NT2/D1 (cell line): ENCODE results near the gene CARMIL1.

Source experiments
- DNase-seq: peaks from one replicate; pipeline ENCODE4 v3.0.0-alpha.2; 2011; ENCODE audit warnings: low read depth, low spot score
- H3K27me3 ChIP-seq: 2 replicates; pipeline ENCODE4 v1.6.0; 2011; ENCODE audit warnings: mild to moderate bottlenecking; ENCODE audit not compliant: insufficient read length, insufficient read depth
- H3K36me3 ChIP-seq: 2 replicates; pipeline ENCODE4 v1.6.1; 2011; ENCODE audit warnings: mild to moderate bottlenecking, low read length, mixed read lengths; ENCODE audit not compliant: insufficient read depth, insufficient read length
- H3K4me1 ChIP-seq: 2 replicates; pipeline ENCODE4 v1.5.1; 2011; ENCODE audit not compliant: insufficient read depth, insufficient read length
- H3K4me3 ChIP-seq: 2 replicates; pipeline ENCODE4 v1.5.1; 2011; ENCODE audit warnings: low read depth; ENCODE audit not compliant: insufficient read length
- H3K9ac ChIP-seq: 2 replicates; pipeline ENCODE4 v1.6.0; 2011; ENCODE audit warnings: low read depth; ENCODE audit not compliant: insufficient read length
- H3K9me3 ChIP-seq: 2 replicates; pipeline ENCODE4 v1.5.1; 2011; ENCODE audit warnings: mild to moderate bottlenecking, low read length; ENCODE audit not compliant: insufficient read depth
- SUZ12 ChIP-seq: IDR thresholded peaks from 2 replicates; pipeline ENCODE4 v1.6.1; 2011; ENCODE audit not compliant: insufficient read length, insufficient read depth; ENCODE audit errors: extremely low read depth
- YY1 ChIP-seq: IDR thresholded peaks from 2 replicates; pipeline ENCODE4 v1.6.1; 2011; ENCODE audit not compliant: insufficient read length, insufficient read depth
- ZNF274 ChIP-seq: IDR thresholded peaks from 2 replicates; pipeline ENCODE4 v1.6.1; 2011; ENCODE audit warnings: mild to moderate bottlenecking, low read depth, low read length

CARMIL1 gene

GRCh38 chr6:25446830-25447569 lies 167.8 kb downstream of the CARMIL1 start:
- no peaks in the 10 kb centered on the region for H3K27me3 ChIP-seq
- no peak for DNase-seq
- no peak overlapping the region for H3K9ac ChIP-seq
- no peak overlapping the region for H3K4me3 ChIP-seq
- TF ChIP-seq ZNF274: no peak
- no peak for TF ChIP-seq YY1
- TF ChIP-seq SUZ12: no peak
- H3K36me3 ChIP-seq: no peaks in the 10 kb centered on the region
- peaks cover 9% of the 10 kb centered on the region; the same call in 1 of the 2 replicates for H3K9me3 ChIP-seq
- no peaks in the 10 kb centered on the region for H3K4me1 ChIP-seq

DNA sequence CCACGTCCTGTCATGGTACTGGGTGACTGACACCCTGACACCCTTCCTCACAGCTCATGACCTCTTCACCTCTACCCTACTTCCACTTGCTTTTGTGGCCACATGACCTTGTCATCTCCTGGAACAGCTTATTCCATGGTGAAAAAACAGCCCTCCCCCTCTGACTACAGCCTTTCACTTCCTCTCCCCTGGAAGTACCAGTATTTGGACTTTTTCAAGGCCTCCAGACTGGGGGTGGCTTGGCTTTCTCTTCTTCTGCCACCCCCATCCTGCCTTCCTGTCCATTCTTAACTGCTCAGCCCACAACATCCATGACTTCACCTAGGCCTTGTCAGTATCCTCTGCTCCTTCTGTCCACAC lies 168.4 kb downstream of the CARMIL1 start:
- no peaks in the 10 kb centered on the region for H3K36me3 ChIP-seq
- no peaks in the 10 kb centered on the region for H3K4me1 ChIP-seq
- no peak overlapping the region for H3K4me3 ChIP-seq
- H3K27me3 ChIP-seq: no peaks in the 10 kb centered on the region
- TF ChIP-seq SUZ12: no peak
- no peak for TF ChIP-seq YY1
- no peak for TF ChIP-seq ZNF274
- no peak overlapping the region for H3K9ac ChIP-seq
- peaks cover 9% of the 10 kb centered on the region; the same call in 1 of the 2 replicates for H3K9me3 ChIP-seq
- DNase-seq: no peak

GRCh38 chr6:25448965-25449538 lies 169.9 kb downstream of the CARMIL1 start:
- Histone ChIP-seq H3K27me3 (no peaks in the 10 kb centered on the region), H3K4me3 (no peak overlapping the region), H3K9me3 (peaks cover 9% of the 10 kb centered on the region; the same call in 1 of the 2 replicates), H3K36me3 (no peaks in the 10 kb centered on the region), H3K9ac (no peak overlapping the region), H3K4me1 (no peaks in the 10 kb centered on the region)
- no peak for DNase-seq
- TF ChIP-seq ZNF274 (no peak), SUZ12 (no peak), YY1 (no peak)

DNA sequence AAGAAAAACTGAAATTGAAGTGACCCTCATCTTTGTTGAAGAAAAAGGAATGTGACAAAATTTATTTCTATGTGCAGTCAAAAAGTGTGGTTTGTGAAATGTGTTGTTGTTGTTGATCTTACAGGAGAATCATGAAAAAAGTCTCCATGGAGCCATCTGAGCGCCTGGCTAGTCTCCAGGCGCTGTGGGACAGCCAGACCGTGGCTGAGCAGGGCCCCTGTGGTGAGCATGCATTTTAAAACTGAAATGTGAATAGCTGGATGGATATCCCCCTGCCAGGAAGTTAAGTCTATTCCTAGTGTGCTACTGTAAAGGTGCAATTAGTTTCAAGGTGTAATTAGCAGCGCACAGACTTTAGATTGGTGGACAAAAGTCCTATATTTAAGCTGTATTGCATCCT lies 170.6 kb downstream of the CARMIL1 start:
- H3K36me3 ChIP-seq: no peaks in the 10 kb centered on the region
- H3K9ac ChIP-seq: no peak overlapping the region
- no peak for TF ChIP-seq ZNF274
- no peak for TF ChIP-seq YY1
- no peak for TF ChIP-seq SUZ12
- no peaks in the 10 kb centered on the region for H3K4me1 ChIP-seq
- no peaks in the 10 kb centered on the region for H3K27me3 ChIP-seq
- DNase-seq: peak; percentile 8
- no peak overlapping the region for H3K4me3 ChIP-seq
- peaks cover 9% of the 10 kb centered on the region; the same call in 1 of the 2 replicates for H3K9me3 ChIP-seq

- Histone ChIP-seq H3K9me3 (peaks cover 7% of the 10 kb centered on the region; the same call in 1 of the 2 replicates), H3K27me3 (no peaks in the 10 kb centered on the region), H3K36me3 (no peaks in the 10 kb centered on the region), H3K4me3 (no peak overlapping the region), H3K9ac (no peak overlapping the region), H3K4me1 (no peaks in the 10 kb centered on the region)
- DNase-seq: no peak
- TF ChIP-seq SUZ12 (no peak), YY1 (no peak), ZNF274 (no peak)
Measured at GRCh38 chr6:25450469-25451198, 171.5 kb downstream of the CARMIL1 start.

- no peak for DNase-seq
- Histone ChIP-seq H3K36me3 (no peaks in the 10 kb centered on the region), H3K4me1 (no peaks in the 10 kb centered on the region), H3K4me3 (no peak overlapping the region), H3K9ac (no peak overlapping the region), H3K9me3 (no peaks in the 10 kb centered on the region), H3K27me3 (no peaks in the 10 kb centered on the region)
- TF ChIP-seq SUZ12: no peak
- TF ChIP-seq ZNF274: no peak
- no peak for TF ChIP-seq YY1
Measured at GRCh38 chr6:25452031-25452430, 172.9 kb downstream of the CARMIL1 start.

DNA sequence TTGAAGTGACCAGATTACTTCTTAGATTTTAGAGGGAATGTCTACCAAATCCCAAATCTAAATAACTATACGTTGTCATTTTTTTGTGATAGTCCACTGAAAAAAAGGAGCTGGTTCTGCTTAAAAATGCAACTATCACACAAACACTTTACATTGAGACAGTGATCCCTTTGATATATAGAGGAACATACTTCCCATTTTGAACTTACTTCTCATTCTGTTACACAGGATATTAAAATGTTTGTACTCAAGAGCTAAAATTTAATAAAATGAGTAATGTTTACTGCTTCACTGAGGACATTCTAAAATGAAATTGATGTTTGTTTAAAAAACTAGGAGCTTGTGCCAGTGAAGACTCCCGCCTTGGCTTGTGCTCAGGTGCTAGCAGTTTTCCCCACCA lies 174.1 kb downstream of the CARMIL1 start:
- Histone ChIP-seq H3K4me3 (no peak overlapping the region), H3K9ac (no peak overlapping the region), H3K27me3 (no peaks in the 10 kb centered on the region), H3K4me1 (no peaks in the 10 kb centered on the region), H3K36me3 (no peaks in the 10 kb centered on the region), H3K9me3 (no peaks in the 10 kb centered on the region)
- DNase-seq: no peak
- no peak for TF ChIP-seq SUZ12
- no peak for TF ChIP-seq ZNF274
- no peak for TF ChIP-seq YY1
